GM23338 (cell line): Measurements from ENCODE around the gene IL20. TPM values are rescaled to one million over a fixed set of nuclear protein-coding genes. Genes with fewer than 3 reads are reported as not detected.

Source experiments
- ATAC-seq: fragments of 200-7000 bp; cut with Tn5 transposase; 3 replicates; pipeline ENCODE4 v1.9.1; 2020
- DNase-seq: peaks from one replicate; pipeline ENCODE4 v3.0.0-alpha.2; 2015; ENCODE audit warnings: low spot score
- H2AFZ ChIP-seq: fragments of 200-600 bp; sonication (generic); 2 replicates; pipeline ENCODE4 v1.8.0; 2016; ENCODE audit warnings: antibody characterized with exemption, mild to moderate bottlenecking, moderate library complexity
- H3F3A ChIP-seq: fragments of 200-600 bp; sonication (generic); replicated peaks from 2 replicates; pipeline ENCODE4 v1.8.0; 2017; ENCODE audit warnings: antibody characterized with exemption, mixed run types, low read depth
- H3K27ac ChIP-seq: fragments of 200-600 bp; sonication (generic); 2 replicates; pipeline ENCODE4 v1.6.1; 2016; ENCODE audit warnings: low read depth
- H3K27me3 ChIP-seq: fragments of 200-600 bp; sonication (generic); 2 replicates; pipeline ENCODE4 v1.8.0; 2016; ENCODE audit warnings: mild to moderate bottlenecking, mixed run types, moderate library complexity; ENCODE audit not compliant: insufficient read depth
- H3K36me3 ChIP-seq: fragments of 200-600 bp; sonication (generic); 2 replicates; pipeline ENCODE4 v1.8.0; 2016; ENCODE audit warnings: mild to moderate bottlenecking; ENCODE audit not compliant: insufficient read depth
- H3K4me1 ChIP-seq: fragments of 200-600 bp; sonication (generic); 2 replicates; pipeline ENCODE4 v1.8.0; 2016; ENCODE audit warnings: mild to moderate bottlenecking, moderate library complexity; ENCODE audit not compliant: insufficient read depth
- H3K4me2 ChIP-seq: fragments of 200-600 bp; sonication (generic); 2 replicates; pipeline ENCODE4 v1.7.1; 2017; ENCODE audit warnings: mixed run types
- H3K4me3 ChIP-seq: fragments of 200-600 bp; sonication (generic); 2 replicates; pipeline ENCODE4 v1.6.1; 2016; ENCODE audit warnings: mixed run types
- H3K79me2 ChIP-seq: fragments of 200-600 bp; sonication (generic); replicated peaks from 2 replicates; pipeline ENCODE4 v1.8.0; 2017; ENCODE audit warnings: mild to moderate bottlenecking; ENCODE audit not compliant: insufficient read depth
- H3K9me2 ChIP-seq: fragments of 200-600 bp; sonication (generic); 2 replicates; pipeline ENCODE4 v1.8.0; 2017; ENCODE audit not compliant: insufficient read depth
- H4K20me1 ChIP-seq: fragments of 200-600 bp; sonication (generic); replicated peaks from 2 replicates; pipeline ENCODE4 v1.8.0; 2017; ENCODE audit warnings: mild to moderate bottlenecking; ENCODE audit not compliant: insufficient read depth
- H3K27ac Mint-ChIP-seq: 2 replicates; pipeline ENCODE4 v1.8.0; 2020; ENCODE audit warnings: inconsistent platforms, mild to moderate bottlenecking, moderate library complexity, mixed read lengths
- H3K27me3 Mint-ChIP-seq: 3 replicates; pipeline ENCODE4 v1.8.0; 2022; ENCODE audit warnings: low read depth, mild to moderate bottlenecking, moderate library complexity, mixed read lengths, inconsistent platforms; ENCODE audit not compliant: insufficient read depth, poor library complexity
- H3K36me3 Mint-ChIP-seq: 3 replicates; pipeline ENCODE4 v1.8.0; 2021; ENCODE audit warnings: low read depth, mild to moderate bottlenecking, inconsistent platforms, moderate library complexity, mixed read lengths
- H3K4me1 Mint-ChIP-seq: 3 replicates; pipeline ENCODE4 v1.8.0; 2020; ENCODE audit warnings: mild to moderate bottlenecking, inconsistent platforms, mixed read lengths
- H3K4me3 Mint-ChIP-seq: 3 replicates; pipeline ENCODE4 v1.8.0; 2021; ENCODE audit warnings: moderate library complexity, mild to moderate bottlenecking, inconsistent platforms, mixed read lengths
- H3K9me3 Mint-ChIP-seq: 3 replicates; pipeline ENCODE4 v1.8.0; 2020; ENCODE audit warnings: moderate library complexity, mild to moderate bottlenecking, inconsistent platforms, mixed read lengths
- CREB1 ChIP-seq: fragments of 250-450 bp; sonication (Bioruptor Pico); IDR thresholded peaks from 2 replicates; pipeline ENCODE4 v1.5.0; 2020; ENCODE audit warnings: low read depth, mild to moderate bottlenecking, moderate library complexity
- ETS1 ChIP-seq: IDR thresholded peaks from 2 replicates; pipeline ENCODE4 v1.6.1; 2016; ENCODE audit warnings: antibody characterized with exemption
- EZH2 ChIP-seq: fragments of 200-600 bp; sonication (generic); IDR thresholded peaks from one replicate; pipeline ENCODE4 v1.8.0; 2017; ENCODE audit warnings: antibody characterized with exemption, mild to moderate bottlenecking, low read depth; ENCODE audit not compliant: unreplicated experiment
- EZH2phosphoT487 ChIP-seq: fragments of 200-600 bp; sonication (generic); IDR thresholded peaks from one replicate; pipeline ENCODE4 v1.8.1; 2018; ENCODE audit warnings: antibody characterized with exemption; ENCODE audit not compliant: unreplicated experiment
- JUNB ChIP-seq: IDR thresholded peaks from one replicate; pipeline ENCODE4 v1.6.1; 2016; ENCODE audit warnings: antibody characterized with exemption; ENCODE audit not compliant: unreplicated experiment
- NANOG ChIP-seq: IDR thresholded peaks from 2 replicates; pipeline ENCODE4 v1.6.1; 2016; ENCODE audit warnings: antibody characterized with exemption, borderline replicate concordance
- POLR2AphosphoS5 ChIP-seq: IDR thresholded peaks from 2 replicates; pipeline ENCODE4 v1.6.1; 2016; ENCODE audit warnings: antibody characterized with exemption, low read depth
- STAT1 ChIP-seq: IDR thresholded peaks from one replicate; pipeline ENCODE4 v1.6.1; 2016; ENCODE audit warnings: antibody characterized with exemption; ENCODE audit not compliant: unreplicated experiment
- ZNF114 ChIP-seq: fragments of 250-450 bp; sonication (Bioruptor Pico); IDR thresholded peaks from 2 replicates; pipeline ENCODE4 v1.5.0; 2020; ENCODE audit warnings: mild to moderate bottlenecking, moderate library complexity
- ZNF331 ChIP-seq: fragments of 250-450 bp; sonication (Bioruptor Pico); IDR thresholded peaks from 2 replicates; pipeline ENCODE4 v1.5.0; 2020; ENCODE audit warnings: low read depth, mild to moderate bottlenecking, moderate library complexity
- polyA plus RNA-seq: library from polyadenylated mRNA; unstranded; fragments of >200 nt; fragmentation: Nextera tagmentation; extraction: Ambion mirVana; gene quantifications from 2 replicates; pipeline ENCODE4 v1.2.1, GENCODE V29; 2016
- total RNA-seq: library from RNA; depleted of rRNA; stranded (reverse); fragments of >200 nt; shearing (Covaris generic); gene quantifications from 2 replicates; pipeline ENCODE4 v1.2.3, GENCODE V29; 2014
- TF ChIP-seq, protein P1 (sequence below), 2 experiments: fragments of 200-600 bp in 1 of 2; sonication (generic) in 1 of 2; conservative IDR thresholded peaks; 2 replicates each; pipeline versions ENCODE4 v1.5.1 to v1.6.1; 2016 to 2017; ENCODE audit warnings: antibody characterized with exemption in 2 of 2, low read depth in 2 of 2, mild to moderate bottlenecking in 2 of 2, moderate library complexity in 1 of 2
- TF ChIP-seq, protein P2 (sequence below): fragments of 250-450 bp; sonication (Bioruptor Pico); IDR thresholded peaks from 2 replicates; pipeline ENCODE4 v1.5.0; 2020; ENCODE audit warnings: mild to moderate bottlenecking, moderate library complexity
- TF ChIP-seq, protein P3 (sequence below): IDR thresholded peaks from one replicate; pipeline ENCODE4 v1.6.1; 2018; ENCODE audit warnings: antibody characterized with exemption; ENCODE audit not compliant: unreplicated experiment

Gene IL20
- total and polyA plus RNA-seq, 2 experiments from 2014 or later: not detected

- TF ChIP-seq POLR2AphosphoS5 (no peak), EZH2phosphoT487 (no peak)
These were observed 2.3 kb downstream of the IL20 start (continued) for GRCh38 chr1:206867716-206868115.

DNA sequence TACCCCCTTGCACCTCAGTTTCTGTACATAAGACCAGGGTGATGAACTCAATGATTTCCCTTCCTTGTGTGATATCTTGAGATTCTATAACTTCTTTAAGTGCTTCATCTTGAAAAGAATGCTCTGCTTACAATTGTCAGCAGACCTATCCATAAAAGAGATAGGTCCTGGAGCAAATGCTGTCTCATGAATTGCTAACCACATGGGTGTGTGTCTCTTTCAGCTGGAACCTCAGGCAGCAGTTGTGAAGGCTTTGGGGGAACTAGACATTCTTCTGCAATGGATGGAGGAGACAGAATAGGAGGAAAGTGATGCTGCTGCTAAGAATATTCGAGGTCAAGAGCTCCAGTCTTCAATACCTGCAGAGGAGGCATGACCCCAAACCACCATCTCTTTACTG lies 2.8 kb downstream of the IL20 start:
- H3K9me3 Mint-ChIP-seq: no peaks in the 10 kb centered on the region
- no peaks in the 10 kb centered on the region for H4K20me1 ChIP-seq
- no peak overlapping the region for H3K4me3 Mint-ChIP-seq
- peaks cover 5% of the 10 kb centered on the region for H3K27me3 Mint-ChIP-seq
- no peaks in the 10 kb centered on the region for H3K79me2 ChIP-seq
- DNase-seq (no peak), ATAC-seq (no peak)
- no peak overlapping the region for H2AFZ ChIP-seq
- no peak for TF ChIP-seq EZH2phosphoT487
- TF ChIP-seq, protein P1, sequence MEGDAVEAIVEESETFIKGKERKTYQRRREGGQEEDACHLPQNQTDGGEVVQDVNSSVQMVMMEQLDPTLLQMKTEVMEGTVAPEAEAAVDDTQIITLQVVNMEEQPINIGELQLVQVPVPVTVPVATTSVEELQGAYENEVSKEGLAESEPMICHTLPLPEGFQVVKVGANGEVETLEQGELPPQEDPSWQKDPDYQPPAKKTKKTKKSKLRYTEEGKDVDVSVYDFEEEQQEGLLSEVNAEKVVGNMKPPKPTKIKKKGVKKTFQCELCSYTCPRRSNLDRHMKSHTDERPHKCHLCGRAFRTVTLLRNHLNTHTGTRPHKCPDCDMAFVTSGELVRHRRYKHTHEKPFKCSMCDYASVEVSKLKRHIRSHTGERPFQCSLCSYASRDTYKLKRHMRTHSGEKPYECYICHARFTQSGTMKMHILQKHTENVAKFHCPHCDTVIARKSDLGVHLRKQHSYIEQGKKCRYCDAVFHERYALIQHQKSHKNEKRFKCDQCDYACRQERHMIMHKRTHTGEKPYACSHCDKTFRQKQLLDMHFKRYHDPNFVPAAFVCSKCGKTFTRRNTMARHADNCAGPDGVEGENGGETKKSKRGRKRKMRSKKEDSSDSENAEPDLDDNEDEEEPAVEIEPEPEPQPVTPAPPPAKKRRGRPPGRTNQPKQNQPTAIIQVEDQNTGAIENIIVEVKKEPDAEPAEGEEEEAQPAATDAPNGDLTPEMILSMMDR (conservative IDR thresholded peaks at IDR 0.05; ENCODE audit: low read depth in 2 of 2): no peak
- no peak for TF ChIP-seq JUNB
- no peak for TF ChIP-seq STAT1
- TF ChIP-seq, protein P2, sequence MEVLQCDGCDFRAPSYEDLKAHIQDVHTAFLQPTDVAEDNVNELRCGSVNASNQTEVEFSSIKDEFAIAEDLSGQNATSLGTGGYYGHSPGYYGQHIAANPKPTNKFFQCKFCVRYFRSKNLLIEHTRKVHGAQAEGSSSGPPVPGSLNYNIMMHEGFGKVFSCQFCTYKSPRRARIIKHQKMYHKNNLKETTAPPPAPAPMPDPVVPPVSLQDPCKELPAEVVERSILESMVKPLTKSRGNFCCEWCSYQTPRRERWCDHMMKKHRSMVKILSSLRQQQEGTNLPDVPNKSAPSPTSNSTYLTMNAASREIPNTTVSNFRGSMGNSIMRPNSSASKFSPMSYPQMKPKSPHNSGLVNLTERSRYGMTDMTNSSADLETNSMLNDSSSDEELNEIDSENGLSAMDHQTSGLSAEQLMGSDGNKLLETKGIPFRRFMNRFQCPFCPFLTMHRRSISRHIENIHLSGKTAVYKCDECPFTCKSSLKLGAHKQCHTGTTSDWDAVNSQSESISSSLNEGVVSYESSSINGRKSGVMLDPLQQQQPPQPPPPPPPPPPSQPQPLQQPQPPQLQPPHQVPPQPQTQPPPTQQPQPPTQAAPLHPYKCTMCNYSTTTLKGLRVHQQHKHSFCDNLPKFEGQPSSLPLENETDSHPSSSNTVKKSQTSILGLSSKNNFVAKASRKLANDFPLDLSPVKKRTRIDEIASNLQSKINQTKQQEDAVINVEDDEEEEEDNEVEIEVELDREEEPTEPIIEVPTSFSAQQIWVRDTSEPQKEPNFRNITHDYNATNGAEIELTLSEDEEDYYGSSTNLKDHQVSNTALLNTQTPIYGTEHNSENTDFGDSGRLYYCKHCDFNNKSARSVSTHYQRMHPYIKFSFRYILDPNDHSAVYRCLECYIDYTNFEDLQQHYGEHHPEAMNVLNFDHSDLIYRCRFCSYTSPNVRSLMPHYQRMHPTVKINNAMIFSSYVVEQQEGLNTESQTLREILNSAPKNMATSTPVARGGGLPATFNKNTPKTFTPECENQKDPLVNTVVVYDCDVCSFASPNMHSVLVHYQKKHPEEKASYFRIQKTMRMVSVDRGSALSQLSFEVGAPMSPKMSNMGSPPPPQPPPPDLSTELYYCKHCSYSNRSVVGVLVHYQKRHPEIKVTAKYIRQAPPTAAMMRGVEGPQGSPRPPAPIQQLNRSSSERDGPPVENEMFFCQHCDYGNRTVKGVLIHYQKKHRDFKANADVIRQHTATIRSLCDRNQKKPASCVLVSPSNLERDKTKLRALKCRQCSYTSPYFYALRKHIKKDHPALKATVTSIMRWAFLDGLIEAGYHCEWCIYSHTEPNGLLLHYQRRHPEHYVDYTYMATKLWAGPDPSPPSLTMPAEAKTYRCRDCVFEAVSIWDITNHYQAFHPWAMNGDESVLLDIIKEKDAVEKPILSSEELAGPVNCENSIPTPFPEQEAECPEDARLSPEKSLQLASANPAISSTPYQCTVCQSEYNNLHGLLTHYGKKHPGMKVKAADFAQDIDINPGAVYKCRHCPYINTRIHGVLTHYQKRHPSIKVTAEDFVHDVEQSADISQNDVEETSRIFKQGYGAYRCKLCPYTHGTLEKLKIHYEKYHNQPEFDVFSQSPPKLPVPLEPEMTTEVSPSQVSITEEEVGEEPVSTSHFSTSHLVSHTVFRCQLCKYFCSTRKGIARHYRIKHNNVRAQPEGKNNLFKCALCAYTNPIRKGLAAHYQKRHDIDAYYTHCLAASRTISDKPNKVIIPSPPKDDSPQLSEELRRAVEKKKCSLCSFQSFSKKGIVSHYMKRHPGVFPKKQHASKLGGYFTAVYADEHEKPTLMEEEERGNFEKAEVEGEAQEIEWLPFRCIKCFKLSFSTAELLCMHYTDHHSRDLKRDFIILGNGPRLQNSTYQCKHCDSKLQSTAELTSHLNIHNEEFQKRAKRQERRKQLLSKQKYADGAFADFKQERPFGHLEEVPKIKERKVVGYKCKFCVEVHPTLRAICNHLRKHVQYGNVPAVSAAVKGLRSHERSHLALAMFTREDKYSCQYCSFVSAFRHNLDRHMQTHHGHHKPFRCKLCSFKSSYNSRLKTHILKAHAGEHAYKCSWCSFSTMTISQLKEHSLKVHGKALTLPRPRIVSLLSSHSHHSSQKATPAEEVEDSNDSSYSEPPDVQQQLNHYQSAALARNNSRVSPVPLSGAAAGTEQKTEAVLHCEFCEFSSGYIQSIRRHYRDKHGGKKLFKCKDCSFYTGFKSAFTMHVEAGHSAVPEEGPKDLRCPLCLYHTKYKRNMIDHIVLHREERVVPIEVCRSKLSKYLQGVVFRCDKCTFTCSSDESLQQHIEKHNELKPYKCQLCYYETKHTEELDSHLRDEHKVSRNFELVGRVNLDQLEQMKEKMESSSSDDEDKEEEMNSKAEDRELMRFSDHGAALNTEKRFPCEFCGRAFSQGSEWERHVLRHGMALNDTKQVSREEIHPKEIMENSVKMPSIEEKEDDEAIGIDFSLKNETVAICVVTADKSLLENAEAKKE (CRISPR knock-in tag): no peak
- no peak for TF ChIP-seq EZH2
- no peak for TF ChIP-seq ZNF331 (CRISPR knock-in tag)
- TF ChIP-seq, protein P3, sequence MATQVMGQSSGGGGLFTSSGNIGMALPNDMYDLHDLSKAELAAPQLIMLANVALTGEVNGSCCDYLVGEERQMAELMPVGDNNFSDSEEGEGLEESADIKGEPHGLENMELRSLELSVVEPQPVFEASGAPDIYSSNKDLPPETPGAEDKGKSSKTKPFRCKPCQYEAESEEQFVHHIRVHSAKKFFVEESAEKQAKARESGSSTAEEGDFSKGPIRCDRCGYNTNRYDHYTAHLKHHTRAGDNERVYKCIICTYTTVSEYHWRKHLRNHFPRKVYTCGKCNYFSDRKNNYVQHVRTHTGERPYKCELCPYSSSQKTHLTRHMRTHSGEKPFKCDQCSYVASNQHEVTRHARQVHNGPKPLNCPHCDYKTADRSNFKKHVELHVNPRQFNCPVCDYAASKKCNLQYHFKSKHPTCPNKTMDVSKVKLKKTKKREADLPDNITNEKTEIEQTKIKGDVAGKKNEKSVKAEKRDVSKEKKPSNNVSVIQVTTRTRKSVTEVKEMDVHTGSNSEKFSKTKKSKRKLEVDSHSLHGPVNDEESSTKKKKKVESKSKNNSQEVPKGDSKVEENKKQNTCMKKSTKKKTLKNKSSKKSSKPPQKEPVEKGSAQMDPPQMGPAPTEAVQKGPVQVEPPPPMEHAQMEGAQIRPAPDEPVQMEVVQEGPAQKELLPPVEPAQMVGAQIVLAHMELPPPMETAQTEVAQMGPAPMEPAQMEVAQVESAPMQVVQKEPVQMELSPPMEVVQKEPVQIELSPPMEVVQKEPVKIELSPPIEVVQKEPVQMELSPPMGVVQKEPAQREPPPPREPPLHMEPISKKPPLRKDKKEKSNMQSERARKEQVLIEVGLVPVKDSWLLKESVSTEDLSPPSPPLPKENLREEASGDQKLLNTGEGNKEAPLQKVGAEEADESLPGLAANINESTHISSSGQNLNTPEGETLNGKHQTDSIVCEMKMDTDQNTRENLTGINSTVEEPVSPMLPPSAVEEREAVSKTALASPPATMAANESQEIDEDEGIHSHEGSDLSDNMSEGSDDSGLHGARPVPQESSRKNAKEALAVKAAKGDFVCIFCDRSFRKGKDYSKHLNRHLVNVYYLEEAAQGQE: no peak
- TF ChIP-seq ETS1: no peak
- TF ChIP-seq ZNF114 (CRISPR knock-in tag): no peak
- no peak for TF ChIP-seq CREB1 (CRISPR knock-in tag)
- no peak for TF ChIP-seq NANOG
- no peak for TF ChIP-seq POLR2AphosphoS5
- H3K27ac Mint-ChIP-seq: no peak overlapping the region
- H3K36me3 Mint-ChIP-seq: no peaks in the 10 kb centered on the region
- H3K27ac ChIP-seq: no peak overlapping the region
- H3K9me2 ChIP-seq: 0 out of 2 replicates have a peak, but pooled peaks cover 6% of the 10 kb centered on the region
- no peaks in the 10 kb centered on the region for H3K4me1 ChIP-seq
- no peaks in the 10 kb centered on the region for H3K27me3 ChIP-seq
- no peaks in the 10 kb centered on the region for H3K4me1 Mint-ChIP-seq
- H3F3A ChIP-seq: no peaks in the 10 kb centered on the region
- H3K4me3 ChIP-seq: no peak overlapping the region
- H3K36me3 ChIP-seq: no peaks in the 10 kb centered on the region
- no peak overlapping the region for H3K4me2 ChIP-seq
